Measurements from ENCODE around the gene PPP6R1. TPM values are rescaled to one million over a fixed set of nuclear protein-coding genes. Genes with fewer than 3 reads are reported as not detected.

The PPP6R1 gene
- total RNA-seq, 3 donors from 2014 or later: 60.0 to 72.9 (median 65.9) TPM

DNA sequence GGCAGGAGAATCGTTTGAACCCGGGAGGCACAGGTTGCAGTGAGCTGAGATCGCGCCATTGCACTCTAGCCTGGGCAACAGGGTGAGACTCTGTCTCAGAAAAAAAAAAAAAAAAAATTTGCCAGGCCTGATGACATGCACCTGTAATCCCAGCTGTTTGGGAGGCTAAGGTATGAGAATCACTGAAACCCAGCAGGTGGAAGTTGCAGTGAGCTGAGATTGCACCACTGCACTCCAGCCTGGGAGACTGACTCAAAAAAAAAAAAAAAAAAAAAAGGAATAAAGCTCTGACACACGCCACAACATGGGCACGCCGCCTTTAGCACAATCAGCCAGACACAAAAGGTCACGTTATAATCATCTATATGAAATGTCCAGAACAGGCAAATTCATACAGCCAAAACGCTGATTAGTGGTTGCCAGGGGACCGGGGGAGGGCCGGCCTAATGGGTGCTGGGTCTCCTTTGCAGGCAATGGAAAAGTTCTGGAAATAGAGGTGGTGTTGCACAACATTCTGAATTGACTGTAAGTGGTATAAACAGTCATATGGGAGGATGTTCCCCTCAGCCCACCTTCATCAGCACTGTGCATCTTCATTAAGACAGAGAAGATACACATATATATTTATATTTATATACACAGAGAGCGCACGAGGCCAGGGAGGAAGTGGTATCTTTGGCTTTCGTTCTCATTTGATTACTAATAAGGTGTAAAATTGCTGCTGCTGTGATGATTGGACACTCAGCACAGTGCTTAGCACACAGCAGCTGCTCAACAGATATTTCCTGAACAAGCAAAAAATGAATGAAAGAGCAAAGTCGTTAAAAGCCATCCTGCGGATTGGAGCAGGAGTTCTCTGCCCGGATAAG is 17.3 kb upstream of the PPP6R1 start:
- Histone ChIP-seq H3K36me3 (ENCODE audit: low read depth) (no peaks in the 10 kb centered on the region), H3K4me1 (ENCODE audit: low read depth) (peaks cover 11% of the 10 kb centered on the region), H3K9me3 (no peaks in the 10 kb centered on the region), H3K4me3 (no peak overlapping the region)
- DNase-seq (no peak), ATAC-seq (no peak)
- no peak for TF ChIP-seq CTCF (IDR thresholded peaks at IDR 0.05)
- intact Hi-C loops (cut with DNase I, micrococcal nuclease): no loop called here

DNA sequence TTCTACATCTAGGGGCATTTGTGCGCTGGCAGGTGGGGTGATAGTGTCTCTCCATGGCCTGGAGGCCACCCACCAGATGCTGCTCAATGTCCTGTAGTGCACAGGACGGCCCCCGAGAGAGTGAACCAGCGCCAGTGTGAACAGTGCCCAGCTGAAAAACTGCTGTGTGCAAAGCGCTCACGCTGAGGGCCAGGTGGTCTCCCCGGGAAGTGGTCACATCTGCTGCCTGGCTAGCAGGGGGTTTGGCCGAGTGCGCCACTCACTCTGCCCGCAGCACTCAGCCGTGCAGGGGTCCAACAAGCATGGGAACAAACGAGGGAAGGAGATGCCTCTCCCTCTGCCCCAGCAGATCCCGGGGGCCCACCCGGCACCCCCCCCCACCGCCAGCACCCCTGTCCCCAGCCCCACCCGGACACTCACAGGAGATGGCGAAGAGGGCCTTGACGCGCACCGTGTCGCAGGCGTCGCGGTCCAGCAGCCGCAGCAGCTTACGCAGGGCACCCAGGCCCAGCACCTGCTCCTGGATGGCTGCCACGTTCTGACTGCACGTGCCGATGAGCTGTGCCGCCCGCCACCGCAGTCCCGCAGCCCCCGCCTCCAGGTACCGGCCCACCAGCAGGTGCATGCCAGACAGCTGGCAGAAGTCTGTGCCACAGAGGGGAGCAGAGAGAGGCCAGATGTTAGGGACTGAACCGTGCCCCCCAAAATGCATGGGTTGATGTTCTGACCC is 15.3 kb upstream of the PPP6R1 start:
- no peak for TF ChIP-seq CTCF (IDR thresholded peaks at IDR 0.05)
- no peak for ATAC-seq

DNA sequence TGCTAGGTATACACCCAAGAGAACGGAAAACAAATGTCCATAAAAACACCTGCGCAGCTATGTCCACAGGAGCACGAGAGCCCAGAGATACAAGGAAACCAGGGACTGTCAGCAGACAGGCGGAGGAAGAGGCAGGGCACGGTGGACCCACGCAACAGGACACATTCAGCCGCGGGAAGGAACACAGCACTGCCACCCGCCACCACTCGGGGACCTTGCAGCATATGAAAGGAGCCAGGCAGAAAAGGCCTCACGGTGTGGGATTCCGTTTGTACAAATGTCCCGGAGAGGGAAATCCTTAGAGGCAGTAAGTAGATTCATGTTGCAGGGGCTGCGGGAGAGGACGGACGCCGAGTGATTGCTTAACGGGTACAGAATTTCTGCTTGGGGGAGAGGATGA is 13.3 kb upstream of the PPP6R1 start:
- Histone ChIP-seq H3K36me3 (ENCODE audit: low read depth) (no peaks in the 10 kb centered on the region), H3K4me3 (no peak overlapping the region), H3K4me1 (ENCODE audit: low read depth) (no peaks in the 10 kb centered on the region), H3K9me3 (no peaks in the 10 kb centered on the region)
- no peak for TF ChIP-seq CTCF (IDR thresholded peaks at IDR 0.05)
- intact Hi-C loops (cut with DNase I, micrococcal nuclease): no loop called here
- DNase-seq: no peak
- ATAC-seq: no peak

More for the DNA sequence above, 15.3 kb upstream of the PPP6R1 start:
- intact Hi-C loops (cut with DNase I, micrococcal nuclease): no loop called here
- Histone ChIP-seq H3K9me3 (no peaks in the 10 kb centered on the region), H3K4me1 (ENCODE audit: low read depth) (peaks cover 2% of the 10 kb centered on the region), H3K36me3 (ENCODE audit: low read depth) (no peaks in the 10 kb centered on the region), H3K4me3 (no peak overlapping the region)
- DNase-seq: no peak

GRCh38 chr19:55270172-55270942 is 11.5 kb upstream of the PPP6R1 start:
- DNase-seq (no peak), ATAC-seq (no peak)
- Histone ChIP-seq H3K36me3 (ENCODE audit: low read depth) (no peaks in the 10 kb centered on the region), H3K4me1 (ENCODE audit: low read depth) (no peaks in the 10 kb centered on the region), H3K9me3 (no peaks in the 10 kb centered on the region), H3K4me3 (no peak overlapping the region)
- no peak for TF ChIP-seq CTCF (IDR thresholded peaks at IDR 0.05)
- intact Hi-C loops (cut with DNase I, micrococcal nuclease): no loop called here

- Histone ChIP-seq H3K9me3 (no peaks in the 10 kb centered on the region), H3K4me3 (no peak overlapping the region), H3K4me1 (ENCODE audit: low read depth) (no peaks in the 10 kb centered on the region), H3K36me3 (ENCODE audit: low read depth) (no peaks in the 10 kb centered on the region)
- ATAC-seq (no peak), DNase-seq (no peak)
- intact Hi-C loops (cut with DNase I, micrococcal nuclease): no loop called here
- TF ChIP-seq CTCF (IDR thresholded peaks at IDR 0.05): no peak
Measured at GRCh38 chr19:55269299-55269698, 10.5 kb upstream of the PPP6R1 start.

Data from mucosa of descending colon (tissue), 3 donors.